Loucy (cell line): ENCODE results near the gene HOMER1.

ENCODE experiments used
- H2AFZ ChIP-seq: fragments of 200-600 bp; sonication (generic); 2 replicates; pipeline ENCODE4 v1.6.0; 2016; ENCODE audit warnings: antibody characterized with exemption, mild to moderate bottlenecking, low read length, moderate library complexity
- H3F3A ChIP-seq: fragments of 200-600 bp; 2 replicates; pipeline ENCODE4 v1.6.0; 2016; ENCODE audit warnings: antibody characterized with exemption, low read depth, mild to moderate bottlenecking
- H3K27me3 ChIP-seq: fragments of 200-600 bp; sonication (generic); 2 replicates; pipeline ENCODE4 v1.6.1; 2014; ENCODE audit warnings: low read length, mild to moderate bottlenecking; ENCODE audit not compliant: insufficient read depth, poor library complexity, severe bottlenecking
- H3K36me3 ChIP-seq: fragments of 200-600 bp; sonication (generic); 2 replicates; pipeline ENCODE4 v1.6.1; 2016; ENCODE audit warnings: low read length; ENCODE audit not compliant: insufficient read depth
- H3K4me1 ChIP-seq: fragments of 200-600 bp; sonication (generic); 2 replicates; pipeline ENCODE4 v1.5.1; 2014; ENCODE audit warnings: low read length, mild to moderate bottlenecking; ENCODE audit not compliant: insufficient read depth, poor library complexity, severe bottlenecking
- H3K4me2 ChIP-seq: fragments of 200-600 bp; sonication (generic); 2 replicates; pipeline ENCODE4 v1.6.0; 2014; ENCODE audit warnings: antibody characterized with exemption, low read length, low read depth, mild to moderate bottlenecking; ENCODE audit not compliant: poor library complexity, severe bottlenecking
- H3K4me3 ChIP-seq: fragments of 200-600 bp; sonication (generic); 2 replicates; pipeline ENCODE4 v1.5.1; 2014; ENCODE audit warnings: low read length, mild to moderate bottlenecking, mixed read lengths; ENCODE audit not compliant: poor library complexity, severe bottlenecking
- H3K79me2 ChIP-seq: fragments of 200-600 bp; sonication (generic); 2 replicates; pipeline ENCODE4 v1.6.1; 2014; ENCODE audit warnings: low read length; ENCODE audit not compliant: insufficient read depth
- H3K9ac ChIP-seq: fragments of 200-600 bp; sonication (generic); 2 replicates; pipeline ENCODE4 v1.6.0; 2014; ENCODE audit warnings: mild to moderate bottlenecking, low read depth, low read length, moderate library complexity; ENCODE audit not compliant: poor library complexity, severe bottlenecking
- H3K9me2 ChIP-seq: fragments of 200-600 bp; sonication (generic); replicated peaks from 2 replicates; pipeline ENCODE4 v1.6.1; 2016; ENCODE audit warnings: low read depth, low read length, mixed read lengths
- H3K9me3 ChIP-seq: fragments of 200-600 bp; sonication (generic); 2 replicates; pipeline ENCODE4 v1.6.1; 2014; ENCODE audit warnings: mild to moderate bottlenecking, antibody characterized with exemption, low read length, low read depth; ENCODE audit not compliant: insufficient read depth
- H4K20me1 ChIP-seq: fragments of 200-600 bp; sonication (generic); 2 replicates; pipeline ENCODE4 v1.6.0; 2014; ENCODE audit warnings: antibody characterized with exemption, low read length, mild to moderate bottlenecking; ENCODE audit not compliant: insufficient read depth, poor library complexity, severe bottlenecking
- EZH2phosphoT487 ChIP-seq: fragments of 200-600 bp; IDR thresholded peaks from 2 replicates; pipeline ENCODE4 v1.6.1; 2018; ENCODE audit warnings: antibody characterized with exemption, mild to moderate bottlenecking, moderate library complexity, borderline replicate concordance
- TF ChIP-seq, protein P1 (sequence below): fragments of 200-600 bp; sonication (generic); conservative IDR thresholded peaks from 2 replicates; pipeline ENCODE4 v1.5.1; 2014; ENCODE audit warnings: mild to moderate bottlenecking, antibody characterized with exemption, low read length

HOMER1 gene

DNA sequence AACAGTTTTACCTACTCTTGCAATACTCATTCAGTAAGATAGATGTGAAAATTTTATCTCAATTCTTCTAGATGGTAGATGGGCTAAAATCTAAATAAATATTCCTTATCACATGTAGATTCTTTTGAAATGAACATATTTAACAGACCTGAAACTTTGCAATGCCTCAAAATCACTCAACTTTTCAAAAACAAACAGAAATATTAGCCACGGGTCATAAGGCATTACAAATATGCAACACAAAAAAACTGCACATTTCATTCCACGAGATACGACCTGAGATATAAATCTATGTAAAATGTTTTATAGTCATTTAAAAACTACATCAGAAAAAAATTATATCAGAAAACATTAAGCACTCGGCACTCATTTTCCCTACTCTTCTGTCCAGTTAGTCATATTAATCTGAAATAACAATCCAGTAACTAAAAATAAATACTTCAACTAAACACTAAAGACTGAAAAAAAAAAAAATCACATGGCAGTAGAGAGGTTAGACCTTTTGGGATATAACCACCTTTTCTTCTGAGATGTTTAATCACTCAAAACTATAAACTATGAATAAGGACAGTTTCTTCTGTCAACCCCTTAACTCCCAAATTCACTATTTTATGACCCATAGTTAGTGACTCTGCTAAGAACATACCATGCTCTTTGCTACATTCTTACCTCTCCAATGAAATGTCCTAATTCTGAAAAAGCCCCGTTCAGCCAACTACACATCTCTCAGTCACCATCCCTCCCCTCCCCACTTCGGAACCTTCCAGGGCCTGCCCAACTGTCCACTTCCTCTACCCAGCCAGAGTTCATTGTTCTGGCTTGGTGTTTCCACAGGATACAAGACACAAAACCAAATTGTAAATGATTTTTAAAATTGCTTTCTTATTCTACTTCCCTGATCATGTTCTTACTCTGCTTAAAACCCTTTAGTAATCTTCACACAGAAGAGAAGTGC, 6.4 kb downstream of the HOMER1 start:
- Histone ChIP-seq H3K27me3 (no peaks in the 10 kb centered on the region), H2AFZ (peak overlapping the region; percentile 30; the same call in 1 of the 2 replicates), H3K4me3 (peak overlapping the region; percentile 92), H3K4me1 (peaks cover 80% of the 10 kb centered on the region), H4K20me1 (peaks cover 11% of the 10 kb centered on the region), H3K4me2 (peak overlapping the region; percentile 84), H3K9me3 (no peaks in the 10 kb centered on the region), H3K36me3 (no peaks in the 10 kb centered on the region), H3F3A (peaks cover 10% of the 10 kb centered on the region; the same call in 1 of the 2 replicates), H3K79me2 (peaks cover 71% of the 10 kb centered on the region), H3K9me2 (no peaks in the 10 kb centered on the region), H3K9ac (peak overlapping the region; percentile 74)
- TF ChIP-seq, protein P1, sequence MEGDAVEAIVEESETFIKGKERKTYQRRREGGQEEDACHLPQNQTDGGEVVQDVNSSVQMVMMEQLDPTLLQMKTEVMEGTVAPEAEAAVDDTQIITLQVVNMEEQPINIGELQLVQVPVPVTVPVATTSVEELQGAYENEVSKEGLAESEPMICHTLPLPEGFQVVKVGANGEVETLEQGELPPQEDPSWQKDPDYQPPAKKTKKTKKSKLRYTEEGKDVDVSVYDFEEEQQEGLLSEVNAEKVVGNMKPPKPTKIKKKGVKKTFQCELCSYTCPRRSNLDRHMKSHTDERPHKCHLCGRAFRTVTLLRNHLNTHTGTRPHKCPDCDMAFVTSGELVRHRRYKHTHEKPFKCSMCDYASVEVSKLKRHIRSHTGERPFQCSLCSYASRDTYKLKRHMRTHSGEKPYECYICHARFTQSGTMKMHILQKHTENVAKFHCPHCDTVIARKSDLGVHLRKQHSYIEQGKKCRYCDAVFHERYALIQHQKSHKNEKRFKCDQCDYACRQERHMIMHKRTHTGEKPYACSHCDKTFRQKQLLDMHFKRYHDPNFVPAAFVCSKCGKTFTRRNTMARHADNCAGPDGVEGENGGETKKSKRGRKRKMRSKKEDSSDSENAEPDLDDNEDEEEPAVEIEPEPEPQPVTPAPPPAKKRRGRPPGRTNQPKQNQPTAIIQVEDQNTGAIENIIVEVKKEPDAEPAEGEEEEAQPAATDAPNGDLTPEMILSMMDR, result no peak
- no peak for TF ChIP-seq EZH2phosphoT487

DNA sequence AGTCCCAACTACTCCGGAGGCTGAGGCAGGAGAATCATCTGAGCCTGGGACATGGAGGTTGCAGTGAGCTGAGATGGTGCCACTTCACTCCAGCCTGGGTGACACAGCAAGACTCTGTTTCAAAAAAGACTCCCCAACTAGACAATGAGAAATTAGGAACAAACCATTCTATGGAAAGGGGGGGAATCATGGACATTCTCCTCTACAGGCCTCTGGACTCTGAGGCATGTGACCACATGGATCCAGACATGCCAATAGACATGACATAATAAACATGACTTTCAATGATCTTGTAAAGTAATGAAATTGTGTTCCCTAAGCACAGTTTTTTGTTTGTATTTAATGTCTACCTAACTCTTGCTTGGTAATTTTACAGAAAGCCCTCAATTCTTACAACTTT, 8.8 kb downstream of the HOMER1 start:
- no peak overlapping the region for H3K9ac ChIP-seq

DNA sequence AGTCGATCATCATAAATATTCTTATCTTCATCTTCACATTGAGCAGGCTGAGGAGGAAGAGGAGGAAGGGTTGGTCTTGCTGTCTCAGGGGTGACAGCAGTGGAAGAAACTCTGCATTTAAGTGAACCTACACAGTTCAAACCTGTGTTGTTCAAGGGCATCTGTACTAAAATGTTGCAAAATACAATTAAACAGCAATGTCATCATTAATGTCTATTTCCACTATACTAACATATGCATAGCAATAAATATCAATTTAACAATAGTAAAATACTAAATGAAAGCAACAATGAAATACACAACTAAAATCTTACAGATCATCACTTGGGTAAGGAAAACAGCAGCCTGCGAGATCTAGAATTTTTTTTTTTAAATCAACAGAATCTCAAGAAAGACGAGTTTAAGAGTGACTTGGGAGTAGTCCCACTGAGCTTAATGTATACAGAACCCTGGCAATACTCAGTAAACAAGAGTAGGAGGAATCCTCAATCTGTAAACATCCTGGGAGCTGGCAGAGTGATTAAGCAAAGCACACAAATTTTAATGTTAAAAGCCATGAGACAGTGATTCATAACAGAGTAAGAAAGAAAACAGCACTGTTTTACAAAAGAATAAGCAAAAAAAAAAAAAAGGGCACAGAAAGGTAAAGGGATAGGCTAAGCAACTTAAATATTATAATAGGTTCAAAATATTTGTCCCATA, 10.0 kb downstream of the HOMER1 start:
- H3K4me3 ChIP-seq, result peak overlapping the region; percentile 9
- peaks cover 48% of the 10 kb centered on the region for H3K79me2 ChIP-seq
- H3K36me3 ChIP-seq, result no peaks in the 10 kb centered on the region
- no peaks in the 10 kb centered on the region for H3K9me3 ChIP-seq
- H4K20me1 ChIP-seq, result peaks cover 6% of the 10 kb centered on the region
- no peak overlapping the region for H3K9ac ChIP-seq
- peak overlapping the region; percentile 51 for H3K4me2 ChIP-seq
- no peak overlapping the region for H2AFZ ChIP-seq
- H3K9me2 ChIP-seq, result no peaks in the 10 kb centered on the region
- peaks cover 56% of the 10 kb centered on the region for H3K4me1 ChIP-seq
- H3K27me3 ChIP-seq, result no peaks in the 10 kb centered on the region
- TF ChIP-seq, protein P1, result no peak
- no peak for TF ChIP-seq EZH2phosphoT487
- peaks cover 10% of the 10 kb centered on the region; the same call in 1 of the 2 replicates for H3F3A ChIP-seq

More for the DNA sequence above, 8.8 kb downstream of the HOMER1 start:
- Histone ChIP-seq H3K27me3 (no peaks in the 10 kb centered on the region), H3K4me1 (peaks cover 62% of the 10 kb centered on the region), H3K4me2 (peak overlapping the region; percentile 51), H3K4me3 (peak overlapping the region; percentile 9), H3K79me2 (peaks cover 57% of the 10 kb centered on the region), H3K9me3 (no peaks in the 10 kb centered on the region), H3K9me2 (no peaks in the 10 kb centered on the region), H4K20me1 (peaks cover 8% of the 10 kb centered on the region), H3F3A (peaks cover 8% of the 10 kb centered on the region; the same call in 1 of the 2 replicates), H2AFZ (no peak overlapping the region), H3K36me3 (no peaks in the 10 kb centered on the region)
- no peak for TF ChIP-seq EZH2phosphoT487
- TF ChIP-seq, protein P1, result no peak
